ENCODE measurements around the gene POFUT1.
"Not testable (repeated sequence)": the region's sequence is repeated elsewhere in the genome, so short reads cannot be mapped to it uniquely, and the experiment has no call there.

DNA sequence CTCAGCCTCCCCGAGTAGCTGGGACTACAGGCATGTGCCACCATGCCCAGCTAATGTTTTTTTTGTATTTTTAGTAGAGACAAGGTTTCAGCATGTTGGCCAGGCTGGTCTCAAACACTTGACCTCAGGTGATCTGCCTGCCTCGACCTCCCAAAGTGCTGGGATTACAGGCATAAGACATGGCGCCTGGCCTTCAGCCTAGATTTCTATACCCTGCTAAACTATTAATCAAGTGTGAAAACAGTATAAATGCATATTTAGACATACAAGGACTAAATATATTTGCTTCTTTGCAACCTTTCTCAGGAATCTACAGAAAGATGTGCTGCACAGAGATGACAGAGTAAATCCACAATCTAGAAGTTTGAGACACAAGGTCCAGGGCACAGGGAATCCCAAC is 67.5 kb downstream of the POFUT1 start:
- TF ChIP-seq, protein P1, sequence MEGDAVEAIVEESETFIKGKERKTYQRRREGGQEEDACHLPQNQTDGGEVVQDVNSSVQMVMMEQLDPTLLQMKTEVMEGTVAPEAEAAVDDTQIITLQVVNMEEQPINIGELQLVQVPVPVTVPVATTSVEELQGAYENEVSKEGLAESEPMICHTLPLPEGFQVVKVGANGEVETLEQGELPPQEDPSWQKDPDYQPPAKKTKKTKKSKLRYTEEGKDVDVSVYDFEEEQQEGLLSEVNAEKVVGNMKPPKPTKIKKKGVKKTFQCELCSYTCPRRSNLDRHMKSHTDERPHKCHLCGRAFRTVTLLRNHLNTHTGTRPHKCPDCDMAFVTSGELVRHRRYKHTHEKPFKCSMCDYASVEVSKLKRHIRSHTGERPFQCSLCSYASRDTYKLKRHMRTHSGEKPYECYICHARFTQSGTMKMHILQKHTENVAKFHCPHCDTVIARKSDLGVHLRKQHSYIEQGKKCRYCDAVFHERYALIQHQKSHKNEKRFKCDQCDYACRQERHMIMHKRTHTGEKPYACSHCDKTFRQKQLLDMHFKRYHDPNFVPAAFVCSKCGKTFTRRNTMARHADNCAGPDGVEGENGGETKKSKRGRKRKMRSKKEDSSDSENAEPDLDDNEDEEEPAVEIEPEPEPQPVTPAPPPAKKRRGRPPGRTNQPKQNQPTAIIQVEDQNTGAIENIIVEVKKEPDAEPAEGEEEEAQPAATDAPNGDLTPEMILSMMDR (IDR thresholded peaks at IDR 0.05), result not testable (repeated sequence)
- TF ChIP-seq POLR2A (IDR thresholded peaks at IDR 0.05), result not testable (repeated sequence)
